ENCODE measurements around the gene PPCDC.
"Not testable (repeated sequence)": the region's sequence is repeated elsewhere in the genome, so short reads cannot be mapped to it uniquely, and the experiment has no call there.

Gene PPCDC

DNA sequence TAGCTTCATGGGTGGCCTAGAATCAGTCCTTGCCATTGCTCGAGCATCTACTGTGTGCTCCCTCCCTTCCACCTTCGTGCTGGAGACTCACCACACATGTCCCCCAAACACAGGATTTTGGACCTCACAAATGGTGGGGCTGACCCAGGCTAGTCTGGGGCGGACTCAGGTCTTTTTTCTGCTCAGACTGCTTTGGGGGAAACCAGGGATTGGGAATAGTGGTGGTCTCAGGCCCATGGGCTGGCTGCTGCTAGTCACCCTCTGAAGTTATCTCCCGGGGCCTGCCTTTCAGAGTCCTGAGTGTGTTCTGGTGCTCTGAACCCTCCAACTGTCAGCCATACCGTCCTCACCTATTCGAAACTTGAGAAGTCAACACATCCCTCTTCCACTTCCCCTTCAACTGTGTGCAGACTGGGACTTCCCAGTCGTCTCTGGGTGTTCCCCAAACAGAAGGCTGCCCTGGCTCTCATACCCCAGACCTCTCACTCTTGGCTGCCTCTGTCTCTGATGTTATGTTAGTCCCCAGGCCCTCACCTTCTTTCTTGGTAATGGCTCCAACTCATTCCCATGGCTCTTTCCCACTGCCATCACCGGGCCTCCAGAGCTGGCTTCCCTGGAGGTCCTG lies 46.0 kb downstream of the PPCDC start:
- no peak for DNase-seq

DNA sequence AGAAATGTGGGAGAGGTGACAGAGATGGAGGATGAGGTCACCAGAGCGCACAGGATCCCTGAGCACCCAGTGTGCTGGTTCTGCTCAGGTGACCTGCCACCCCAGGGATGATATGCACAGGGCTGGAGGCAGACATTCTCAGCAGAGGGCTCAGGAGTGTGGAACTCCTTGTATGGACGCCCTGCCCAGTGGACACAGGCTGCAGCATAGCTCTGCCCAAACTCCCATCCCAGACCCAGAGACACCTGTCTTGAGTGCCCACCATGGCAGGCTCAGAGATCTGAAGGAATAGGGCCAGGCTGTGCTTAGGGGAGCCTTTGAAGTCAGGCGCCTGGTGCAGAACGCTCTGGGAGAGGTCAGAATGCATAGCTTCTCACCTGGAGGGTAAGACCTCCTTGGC lies 47.3 kb downstream of the PPCDC start:
- DNase-seq = no peak

DNA sequence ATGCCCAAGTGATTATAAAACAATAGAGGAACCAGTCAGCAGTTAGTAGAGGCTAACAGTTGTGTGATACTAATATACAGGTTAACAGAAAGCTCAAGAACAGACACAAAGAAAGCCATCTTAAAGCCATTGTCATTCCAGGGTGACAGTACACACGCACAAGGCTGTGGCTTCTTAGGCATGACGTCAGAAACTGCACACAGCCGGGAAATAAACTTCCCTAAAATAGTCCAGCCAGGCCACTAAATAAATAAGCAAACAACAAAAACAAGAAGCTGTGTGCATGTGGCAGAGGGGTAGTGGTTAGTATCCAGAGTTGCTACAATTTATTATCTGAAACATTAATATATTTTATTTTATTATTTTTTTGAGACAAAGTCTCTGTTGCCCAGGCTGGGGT lies 49.8 kb downstream of the PPCDC start:
- no peak for DNase-seq

DNA sequence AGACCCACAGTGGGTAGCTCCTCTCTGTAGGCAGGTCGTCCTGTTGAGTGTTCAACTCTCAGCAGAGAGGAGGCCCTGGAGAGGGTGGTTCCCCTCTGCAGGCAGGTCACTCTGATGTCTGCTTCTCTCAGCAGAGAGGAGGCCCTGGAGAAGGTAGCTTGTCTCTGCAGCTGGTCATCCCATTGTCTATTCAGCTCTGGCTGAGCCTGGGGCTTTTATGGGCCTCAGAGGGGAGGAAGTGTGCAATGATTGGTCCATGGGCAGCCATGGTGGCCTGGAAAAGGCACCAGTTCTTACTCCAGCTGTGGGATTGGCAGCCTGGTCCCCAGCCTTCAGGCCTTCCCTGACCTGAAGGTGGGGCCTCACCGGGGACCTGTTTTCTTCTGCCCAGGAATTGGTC lies 52.9 kb downstream of the PPCDC start:
- no peak for DNase-seq

DNA sequence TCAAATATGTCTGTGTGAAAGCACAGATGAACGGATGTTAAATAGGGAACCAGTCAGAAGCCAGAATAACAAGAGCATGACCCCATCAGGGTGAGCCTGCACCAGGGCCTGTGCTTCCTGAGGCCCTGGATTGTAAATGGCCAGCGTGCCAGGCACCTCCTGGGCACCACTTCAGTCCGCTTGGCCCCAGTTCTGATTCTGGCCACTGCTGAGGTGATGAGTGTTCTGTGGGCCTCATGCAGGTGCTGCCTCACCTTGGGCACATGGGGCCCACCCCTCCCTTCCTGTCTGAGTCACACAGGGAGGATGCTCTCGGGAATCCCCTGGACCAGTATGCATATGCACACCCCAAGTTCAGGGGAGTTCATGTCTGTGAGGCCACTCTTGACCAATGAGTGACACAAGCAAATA lies 54.2 kb downstream of the PPCDC start:
- DNase-seq = peak; percentile 21 to 23

DNA sequence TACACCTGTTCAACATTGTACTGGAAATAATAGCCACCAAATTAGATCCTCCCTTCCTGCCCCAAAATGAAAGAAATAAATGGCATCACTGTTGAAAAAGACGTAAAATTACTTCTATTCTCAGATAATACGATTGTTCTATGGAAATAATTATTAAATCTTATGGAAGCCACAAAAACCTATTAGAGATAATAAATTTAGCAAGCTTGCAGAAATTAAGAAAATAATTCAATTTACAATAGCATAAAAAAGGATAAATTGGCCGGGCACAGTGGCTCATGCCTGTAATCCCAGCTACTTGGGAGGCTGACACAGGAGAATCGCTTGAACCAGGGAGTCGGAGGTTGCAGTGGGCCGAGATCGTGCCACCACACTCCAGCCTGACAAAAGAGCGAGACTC lies 57.8 kb downstream of the PPCDC start:
- DNase-seq = no peak

DNA sequence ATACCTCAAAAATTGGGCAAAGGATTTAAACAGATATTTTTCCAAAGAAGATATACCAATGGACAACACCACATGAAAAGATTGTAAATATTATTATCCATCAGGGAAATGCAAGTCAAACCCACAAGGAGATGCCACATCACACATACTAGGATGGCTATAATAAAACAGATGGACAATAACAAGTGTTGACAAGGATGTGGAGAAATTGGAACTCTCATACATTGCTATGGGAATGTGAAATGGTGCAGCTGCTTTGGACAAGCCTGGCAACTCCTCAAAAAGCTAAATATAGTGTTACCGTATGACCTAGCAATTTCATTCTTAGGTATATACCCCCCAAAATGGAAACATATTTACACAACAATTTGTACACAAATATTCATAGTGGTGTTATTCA lies 59.3 kb downstream of the PPCDC start:
- DNase-seq = no peak

DNA sequence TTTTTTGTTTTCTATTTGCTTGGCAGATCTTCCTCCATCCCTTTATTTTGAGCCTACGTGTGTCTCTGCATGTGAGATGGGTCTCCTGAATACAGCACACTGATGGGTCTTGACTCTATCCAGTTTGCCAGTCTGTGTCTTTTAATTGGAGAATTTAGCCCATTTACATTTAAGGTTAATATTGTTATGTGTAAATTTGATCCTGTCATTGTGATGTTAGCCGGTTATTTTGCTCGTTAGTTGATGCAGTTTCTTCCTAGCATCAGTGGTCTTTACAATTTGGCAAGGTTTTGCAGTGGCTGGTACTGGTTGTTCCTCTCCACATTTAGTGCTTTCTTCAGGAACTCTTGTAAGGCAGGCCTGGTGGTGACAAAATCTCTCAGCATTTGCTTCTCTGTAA lies 62.3 kb downstream of the PPCDC start:
- not testable (repeated sequence) for DNase-seq

DNA sequence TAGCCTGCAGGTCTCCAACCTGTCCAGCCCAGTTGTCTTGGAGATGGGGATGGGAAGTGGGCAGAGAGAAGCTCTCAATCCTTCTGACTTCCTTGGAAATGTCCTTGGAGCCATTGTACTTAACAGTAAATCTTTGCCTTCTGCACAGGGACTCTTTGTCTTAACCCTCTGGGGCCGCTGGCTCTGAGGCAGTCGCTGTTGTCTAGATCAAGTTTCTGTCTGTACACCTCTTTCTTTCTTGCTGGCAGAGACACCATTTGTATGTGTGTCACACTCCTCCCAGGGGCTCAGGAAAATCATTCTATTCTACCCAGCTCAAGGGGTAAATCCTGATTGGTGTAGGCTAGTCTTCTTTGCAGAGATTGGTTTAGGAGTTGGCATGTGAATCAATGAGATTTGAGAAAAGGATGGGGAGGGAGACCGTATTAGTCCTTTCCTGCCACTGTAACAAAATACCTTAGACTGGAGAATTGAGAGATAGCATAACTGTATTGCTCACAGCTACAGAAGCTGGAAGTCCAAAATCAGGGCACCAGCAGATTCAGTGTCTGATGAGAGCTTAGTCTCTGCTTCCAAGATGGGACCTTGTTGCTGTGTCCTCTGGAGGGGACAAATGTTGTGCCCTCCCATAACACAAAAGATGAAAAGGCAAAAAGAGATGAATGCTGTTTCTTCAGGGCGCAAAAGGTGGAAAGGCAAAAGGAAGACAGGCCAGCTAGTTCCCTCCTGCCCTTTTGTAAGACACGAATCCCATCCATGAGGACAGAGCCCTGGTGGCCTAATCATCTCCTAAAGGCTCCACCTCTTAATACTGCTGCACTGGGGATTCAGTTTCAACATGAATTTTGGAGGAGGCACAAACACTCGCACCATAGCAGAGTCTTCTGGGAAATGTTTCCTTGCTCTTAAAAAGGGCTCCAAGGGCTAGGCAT lies 66.3 kb downstream of the PPCDC start:
- DNase-seq = no peak

DNA sequence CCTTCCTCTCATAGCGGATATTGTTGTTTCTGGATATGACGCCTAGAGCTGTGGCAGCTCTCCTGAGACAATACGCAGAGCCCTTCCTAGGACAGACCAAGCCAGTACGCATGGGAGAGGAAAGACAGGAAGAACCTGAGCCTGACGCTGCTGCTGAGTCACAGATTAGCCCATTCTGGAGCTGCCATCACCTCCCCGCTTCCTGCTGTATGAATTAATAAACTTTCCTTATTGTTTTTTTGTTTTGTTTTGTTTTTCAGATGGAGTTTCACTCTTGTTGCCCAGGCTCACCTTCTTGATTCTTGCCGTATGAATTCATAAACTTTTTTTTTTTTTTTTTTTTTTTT lies 67.0 kb downstream of the PPCDC start:
- DNase-seq = no peak

DNA sequence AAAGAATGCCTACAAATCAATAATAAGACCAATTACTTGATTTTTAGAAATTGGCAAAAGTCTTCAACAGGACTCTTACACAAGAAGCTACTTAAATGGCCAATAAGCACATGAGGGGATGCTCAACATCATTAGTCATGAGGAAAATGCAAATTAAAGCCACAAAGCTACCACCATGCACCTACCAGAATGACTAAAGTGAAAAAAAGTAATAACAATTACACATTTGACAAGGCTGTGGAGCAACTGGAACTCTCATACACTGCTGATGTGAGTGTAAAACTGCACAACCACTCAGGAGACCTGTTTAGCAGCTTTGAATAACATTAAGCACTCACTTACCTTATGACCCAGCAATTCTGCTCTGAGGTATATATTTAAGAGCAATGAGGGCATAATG lies 68.4 kb downstream of the PPCDC start:
- DNase-seq = no peak

DNA sequence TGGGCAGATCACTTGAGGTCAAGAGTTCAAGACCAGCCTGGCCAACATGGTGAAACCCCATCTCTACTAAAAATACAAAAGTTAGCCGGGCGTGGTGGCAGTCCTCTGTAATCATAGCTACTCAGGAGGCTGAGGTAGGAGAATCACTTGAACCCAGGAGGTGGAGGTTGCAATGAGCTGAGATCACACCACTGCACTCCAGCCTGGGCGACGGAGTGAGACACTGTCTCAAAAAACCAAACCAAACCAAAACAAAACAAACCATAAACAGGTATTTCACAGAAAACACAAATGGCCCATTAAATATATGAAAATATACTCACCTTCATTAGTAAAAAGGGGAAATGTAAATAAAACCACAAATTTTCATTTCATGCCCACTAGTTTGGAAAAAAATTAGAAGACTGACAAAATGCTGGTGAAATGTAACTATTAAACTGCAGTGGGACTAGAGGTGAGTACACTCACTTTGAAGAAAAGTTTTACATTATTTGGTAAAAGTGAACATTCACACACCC lies 71.6 kb downstream of the PPCDC start:
- not testable (repeated sequence) for DNase-seq

DNA sequence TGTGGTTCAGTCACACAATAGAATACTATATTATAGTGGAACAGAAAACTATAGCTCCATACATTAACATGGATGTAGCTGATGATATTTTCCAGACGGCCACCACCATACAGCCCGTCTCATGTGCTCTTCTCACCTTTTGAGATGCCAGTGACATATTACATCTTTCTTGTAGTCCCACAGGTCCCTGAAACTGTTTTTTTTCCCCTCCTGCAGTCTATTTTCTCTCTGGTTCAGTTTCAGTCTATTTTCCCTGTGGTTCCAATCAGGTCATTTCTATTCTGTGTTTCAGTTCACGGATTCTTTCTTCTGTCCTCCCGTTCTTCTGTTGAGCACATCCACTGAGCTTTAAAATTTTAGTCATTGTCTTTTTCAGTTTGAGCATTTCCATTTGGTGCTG lies 72.2 kb downstream of the PPCDC start:
- DNase-seq = no peak

DNA sequence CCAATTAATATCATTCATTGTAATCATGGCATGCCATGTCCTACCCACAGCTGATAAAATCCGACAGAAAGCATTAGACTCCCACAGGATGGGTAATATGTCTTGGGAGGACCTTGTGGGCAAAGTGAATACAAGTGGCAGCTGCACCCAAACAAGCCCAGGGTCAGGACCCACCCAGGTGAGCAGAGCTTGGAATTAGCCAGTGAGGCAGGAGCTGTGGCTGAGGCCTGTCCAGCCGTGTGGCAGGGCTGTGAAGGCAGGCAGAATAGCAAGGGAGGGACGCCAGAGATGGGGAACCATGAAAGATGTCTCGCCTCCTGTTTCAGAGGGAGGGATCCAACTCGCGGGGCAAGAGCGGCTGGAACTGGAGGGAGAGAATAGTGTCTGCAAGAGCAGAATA lies 74.5 kb downstream of the PPCDC start:
- DNase-seq = no peak

DNA sequence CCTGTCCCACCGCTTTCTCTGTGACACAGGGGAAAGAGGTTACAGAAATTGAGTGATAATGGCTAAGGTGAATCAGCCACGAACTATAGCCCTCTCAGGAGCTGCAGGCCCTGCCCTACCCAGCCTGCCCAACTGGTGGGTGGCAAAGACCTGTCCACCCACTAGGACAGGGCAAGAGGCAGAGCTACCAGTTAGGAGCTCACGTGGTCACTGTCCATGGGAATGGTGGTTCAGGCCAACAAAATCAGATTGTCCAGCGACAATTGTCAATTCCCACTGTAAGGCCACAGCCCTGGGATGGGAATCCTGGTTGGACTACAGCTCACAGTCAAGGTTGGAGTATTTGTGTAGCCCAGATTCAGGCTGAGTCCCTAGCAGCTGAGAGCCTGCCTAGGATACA lies 75.0 kb downstream of the PPCDC start:
- DNase-seq = no peak

Measured in activated CD4-positive, alpha-beta T cell treated with anti-CD3 and anti-CD28 coated beads for 4 hours (primary cell).